GM23338 (cell line): ENCODE data around the gene HELT. TPM values are rescaled to one million over a fixed set of nuclear protein-coding genes. Genes with fewer than 3 reads are reported as not detected.
A peak's percentile ranks its signal among the peaks of the same experiment; 100 is the strongest.

Experiments
- ATAC-seq: fragments of 200-7000 bp; cut with Tn5 transposase; 3 replicates; pipeline ENCODE4 v1.9.1; 2020
- DNase-seq: peaks from one replicate; pipeline ENCODE4 v3.0.0-alpha.2; 2015; ENCODE audit warnings: low spot score
- H2AFZ ChIP-seq: fragments of 200-600 bp; sonication (generic); 2 replicates; pipeline ENCODE4 v1.8.0; 2016; ENCODE audit warnings: antibody characterized with exemption, mild to moderate bottlenecking, moderate library complexity
- H3F3A ChIP-seq: fragments of 200-600 bp; sonication (generic); replicated peaks from 2 replicates; pipeline ENCODE4 v1.8.0; 2017; ENCODE audit warnings: antibody characterized with exemption, mixed run types, low read depth
- H3K27ac ChIP-seq: fragments of 200-600 bp; sonication (generic); 2 replicates; pipeline ENCODE4 v1.6.1; 2016; ENCODE audit warnings: low read depth
- H3K27me3 ChIP-seq: fragments of 200-600 bp; sonication (generic); 2 replicates; pipeline ENCODE4 v1.8.0; 2016; ENCODE audit warnings: mild to moderate bottlenecking, mixed run types, moderate library complexity; ENCODE audit not compliant: insufficient read depth
- H3K36me3 ChIP-seq: fragments of 200-600 bp; sonication (generic); 2 replicates; pipeline ENCODE4 v1.8.0; 2016; ENCODE audit warnings: mild to moderate bottlenecking; ENCODE audit not compliant: insufficient read depth
- H3K4me1 ChIP-seq: fragments of 200-600 bp; sonication (generic); 2 replicates; pipeline ENCODE4 v1.8.0; 2016; ENCODE audit warnings: mild to moderate bottlenecking, moderate library complexity; ENCODE audit not compliant: insufficient read depth
- H3K4me2 ChIP-seq: fragments of 200-600 bp; sonication (generic); 2 replicates; pipeline ENCODE4 v1.7.1; 2017; ENCODE audit warnings: mixed run types
- H3K4me3 ChIP-seq: fragments of 200-600 bp; sonication (generic); 2 replicates; pipeline ENCODE4 v1.6.1; 2016; ENCODE audit warnings: mixed run types
- H3K79me2 ChIP-seq: fragments of 200-600 bp; sonication (generic); replicated peaks from 2 replicates; pipeline ENCODE4 v1.8.0; 2017; ENCODE audit warnings: mild to moderate bottlenecking; ENCODE audit not compliant: insufficient read depth
- H3K9me2 ChIP-seq: fragments of 200-600 bp; sonication (generic); 2 replicates; pipeline ENCODE4 v1.8.0; 2017; ENCODE audit not compliant: insufficient read depth
- H4K20me1 ChIP-seq: fragments of 200-600 bp; sonication (generic); replicated peaks from 2 replicates; pipeline ENCODE4 v1.8.0; 2017; ENCODE audit warnings: mild to moderate bottlenecking; ENCODE audit not compliant: insufficient read depth
- H3K27ac Mint-ChIP-seq: 2 replicates; pipeline ENCODE4 v1.8.0; 2020; ENCODE audit warnings: inconsistent platforms, mild to moderate bottlenecking, moderate library complexity, mixed read lengths
- H3K27me3 Mint-ChIP-seq: 3 replicates; pipeline ENCODE4 v1.8.0; 2022; ENCODE audit warnings: low read depth, mild to moderate bottlenecking, moderate library complexity, mixed read lengths, inconsistent platforms; ENCODE audit not compliant: insufficient read depth, poor library complexity
- H3K36me3 Mint-ChIP-seq: 3 replicates; pipeline ENCODE4 v1.8.0; 2021; ENCODE audit warnings: low read depth, mild to moderate bottlenecking, inconsistent platforms, moderate library complexity, mixed read lengths
- H3K4me1 Mint-ChIP-seq: 3 replicates; pipeline ENCODE4 v1.8.0; 2020; ENCODE audit warnings: mild to moderate bottlenecking, inconsistent platforms, mixed read lengths
- H3K4me3 Mint-ChIP-seq: 3 replicates; pipeline ENCODE4 v1.8.0; 2021; ENCODE audit warnings: moderate library complexity, mild to moderate bottlenecking, inconsistent platforms, mixed read lengths
- H3K9me3 Mint-ChIP-seq: 3 replicates; pipeline ENCODE4 v1.8.0; 2020; ENCODE audit warnings: moderate library complexity, mild to moderate bottlenecking, inconsistent platforms, mixed read lengths
- CREB1 ChIP-seq: fragments of 250-450 bp; sonication (Bioruptor Pico); IDR thresholded peaks from 2 replicates; pipeline ENCODE4 v1.5.0; 2020; ENCODE audit warnings: low read depth, mild to moderate bottlenecking, moderate library complexity
- CTCF ChIP-seq, 2 experiments: fragments of 200-600 bp in 1 of 2; sonication (generic) in 1 of 2; conservative IDR thresholded peaks; 2 replicates each; pipeline versions ENCODE4 v1.5.1 to v1.6.1; 2016 to 2017; ENCODE audit warnings: antibody characterized with exemption in 2 of 2, low read depth in 2 of 2, mild to moderate bottlenecking in 2 of 2, moderate library complexity in 1 of 2
- polyA plus RNA-seq: library from polyadenylated mRNA; unstranded; fragments of >200 nt; fragmentation: Nextera tagmentation; extraction: Ambion mirVana; gene quantifications from 2 replicates; pipeline ENCODE4 v1.2.1, GENCODE V29; 2016
- total RNA-seq: library from RNA; depleted of rRNA; stranded (reverse); fragments of >200 nt; shearing (Covaris generic); gene quantifications from 2 replicates; pipeline ENCODE4 v1.2.3, GENCODE V29; 2014; rRNA removed

HELT gene
- total and polyA plus RNA-seq, 2 experiments from 2014 or later, result not detected

- peak; percentile 98 for ATAC-seq
- no peaks in the 10 kb centered on the region for H3K36me3 Mint-ChIP-seq
- TF ChIP-seq CTCF (conservative IDR thresholded peaks at IDR 0.05; ENCODE audit: low read depth in 2 of 2), result peak; percentile 32 to 33
- no peak for TF ChIP-seq CREB1 (CRISPR knock-in tag)
- Histone ChIP-seq H3K27ac (no peak overlapping the region), H4K20me1 (no peaks in the 10 kb centered on the region), H3K36me3 (no peaks in the 10 kb centered on the region), H3K4me2 (no peak overlapping the region), H3F3A (no peaks in the 10 kb centered on the region), H3K27me3 (no peaks in the 10 kb centered on the region), H3K4me3 (no peak overlapping the region), H3K4me1 (peaks cover 17% of the 10 kb centered on the region; the same call in 1 of the 2 replicates), H2AFZ (peak overlapping the region; percentile 64; the same call in 1 of the 2 replicates), H3K9me2 (no peaks in the 10 kb centered on the region), H3K79me2 (no peaks in the 10 kb centered on the region)
- DNase-seq, result peak; percentile 75
- H3K4me1 Mint-ChIP-seq, result peaks cover 24% of the 10 kb centered on the region
- H3K4me3 Mint-ChIP-seq, result no peak overlapping the region
- H3K9me3 Mint-ChIP-seq, result no peaks in the 10 kb centered on the region
- peaks cover 4% of the 10 kb centered on the region for H3K27me3 Mint-ChIP-seq
- peak overlapping the region; percentile 89 for H3K27ac Mint-ChIP-seq
These were observed 50.5 kb downstream of the HELT start for GRCh38 chr4:185068837-185069236.

Other genes starting within 250 kb of the HELT start
- 11.0 and 13.1 TPM in 2 replicates for gene ACSL1, start 192.5 kb upstream of the HELT start, total RNA-seq
- 4.7 and 6.2 TPM in 2 replicates for gene ACSL1, start 192.5 kb upstream of the HELT start, polyA plus RNA-seq
- gene SLC25A4, start 124.8 kb downstream of the HELT start, total RNA-seq, result 43.3 and 43.6 TPM in 2 replicates
- gene SLC25A4, start 124.8 kb downstream of the HELT start, polyA plus RNA-seq, result 62.8 and 66.5 TPM in 2 replicates
- 37.7 and 38.4 TPM in 2 replicates for gene CFAP97, start 185.5 kb downstream of the HELT start, total RNA-seq
- gene CFAP97, start 185.5 kb downstream of the HELT start, polyA plus RNA-seq, result 59.2 and 73.3 TPM in 2 replicates
- gene SNX25, start 191.1 kb downstream of the HELT start, total RNA-seq, result 17.7 and 25.0 TPM in 2 replicates
- 6.9 TPM in 2 replicates for gene SNX25, start 191.1 kb downstream of the HELT start, polyA plus RNA-seq